GM18873 (cell line): ENCODE data around the gene PANK2.
"Not testable (repeated sequence)": the region's sequence is repeated elsewhere in the genome, so short reads cannot be mapped to it uniquely, and the experiment has no call there.

Experiments used
- ATAC-seq: cut with Tn5 transposase; IDR thresholded peaks from one replicate; pipeline ENCODE4 v1.9.1; 2021; ENCODE audit warnings: mild to moderate bottlenecking, moderate library complexity, moderate number of reproducible peaks; ENCODE audit not compliant: unreplicated experiment, low FRiP score

Gene PANK2

GRCh38 chr20:3925113-3925695 lies 36.0 kb downstream of the PANK2 start:
- ATAC-seq = no peak

GRCh38 chr20:3925899-3926638 lies 36.9 kb downstream of the PANK2 start:
- ATAC-seq = no peak

GRCh38 chr20:3927486-3928291 lies 38.5 kb downstream of the PANK2 start:
- no peak for ATAC-seq

GRCh38 chr20:3929713-3930060 lies 40.5 kb downstream of the PANK2 start:
- ATAC-seq = no peak

- ATAC-seq = no peak
These were observed 41.3 kb downstream of the PANK2 start for GRCh38 chr20:3930265-3931206.

- no peak for ATAC-seq
These were observed 42.5 kb downstream of the PANK2 start for GRCh38 chr20:3931664-3932063.

GRCh38 chr20:3932277-3932676 lies 43.1 kb downstream of the PANK2 start:
- no peak for ATAC-seq

GRCh38 chr20:3932681-3933080 lies 43.5 kb downstream of the PANK2 start:
- ATAC-seq = no peak

GRCh38 chr20:3933218-3933617 lies 44.0 kb downstream of the PANK2 start:
- no peak for ATAC-seq

GRCh38 chr20:3934624-3935023 lies 45.4 kb downstream of the PANK2 start:
- ATAC-seq = no peak

- ATAC-seq = no peak
These were observed 46.2 kb downstream of the PANK2 start for GRCh38 chr20:3935295-3935955.

GRCh38 chr20:3935956-3936340 lies 46.8 kb downstream of the PANK2 start:
- ATAC-seq = no peak

- no peak for ATAC-seq
These were observed 48.4 kb downstream of the PANK2 start for GRCh38 chr20:3937618-3938017.

- ATAC-seq = no peak
These were observed 51.7 kb downstream of the PANK2 start for GRCh38 chr20:3940905-3941304.

GRCh38 chr20:3946666-3947065 lies 57.5 kb downstream of the PANK2 start:
- not testable (repeated sequence) for ATAC-seq

- no peak for ATAC-seq
These were observed 75.5 kb downstream of the PANK2 start for GRCh38 chr20:3964719-3965118.

GRCh38 chr20:3966571-3966970 lies 77.4 kb downstream of the PANK2 start:
- no peak for ATAC-seq

GRCh38 chr20:3970016-3970415 lies 80.8 kb downstream of the PANK2 start:
- no peak for ATAC-seq

GRCh38 chr20:3971145-3971544 lies 82.0 kb downstream of the PANK2 start:
- no peak for ATAC-seq

- ATAC-seq = no peak
These were observed 83.0 kb downstream of the PANK2 start for GRCh38 chr20:3972161-3972560.
